DND-41 (cell line): ENCODE measurements around the gene ARHGEF4.

Source experiments
- ATAC-seq: fragments of 200-7000 bp; cut with Tn5 transposase; 3 replicates; pipeline ENCODE4 v1.9.1; 2021; ENCODE audit warnings: low read depth; ENCODE audit not compliant: insufficient read depth
- DNase-seq: peaks from one replicate; pipeline ENCODE4 v3.0.0-alpha.2; 2020
- H2AFZ ChIP-seq: 2 replicates; pipeline ENCODE4 v1.6.0; 2012; ENCODE audit warnings: low read depth, low read length
- H3K27ac ChIP-seq: 2 replicates; pipeline ENCODE4 v1.5.1; 2012; ENCODE audit warnings: low read length, inconsistent platforms
- H3K27me3 ChIP-seq: fragments of 200-600 bp; sonication (generic); 2 replicates; pipeline ENCODE4 v1.6.0; 2012; ENCODE audit warnings: low read length, mild to moderate bottlenecking, inconsistent platforms; ENCODE audit not compliant: insufficient read depth, poor library complexity
- H3K36me3 ChIP-seq: 2 replicates; pipeline ENCODE4 v1.5.1; 2012; ENCODE audit warnings: low read length, inconsistent platforms; ENCODE audit not compliant: insufficient read depth
- H3K4me1 ChIP-seq: 2 replicates; pipeline ENCODE4 v1.5.1; 2012; ENCODE audit warnings: mild to moderate bottlenecking, low read length; ENCODE audit not compliant: insufficient read depth
- H3K4me2 ChIP-seq: 2 replicates; pipeline ENCODE4 v1.6.0; 2012; ENCODE audit warnings: mild to moderate bottlenecking, moderate library complexity, low read length, inconsistent platforms; ENCODE audit not compliant: insufficient read depth
- H3K4me3 ChIP-seq, 2 experiments: fragments of 200-600 bp in 1 of 2; shearing (Covaris generic) in 1 of 2; 2 replicates each; pipeline ENCODE4 v1.5.1; 2012 to 2016; ENCODE audit warnings: inconsistent platforms in 2 of 2, low read length in 2 of 2, mild to moderate bottlenecking in 2 of 2, low read depth in 1 of 2, moderate library complexity in 1 of 2
- H3K79me2 ChIP-seq: 2 replicates; pipeline ENCODE4 v1.6.0; 2012; ENCODE audit warnings: low read length, inconsistent platforms; ENCODE audit not compliant: insufficient read depth
- H3K9ac ChIP-seq: 2 replicates; pipeline ENCODE4 v1.6.0; 2012; ENCODE audit warnings: low read depth, mild to moderate bottlenecking, inconsistent platforms, low read length, moderate library complexity
- H3K9me3 ChIP-seq: 2 replicates; pipeline ENCODE4 v1.5.1; 2012; ENCODE audit warnings: low read length, moderate library complexity, mild to moderate bottlenecking, inconsistent platforms; ENCODE audit not compliant: insufficient read depth, severe bottlenecking
- H4K20me1 ChIP-seq: 2 replicates; pipeline ENCODE4 v1.6.0; 2012; ENCODE audit warnings: low read length; ENCODE audit not compliant: insufficient read depth
- EZH2 ChIP-seq: IDR thresholded peaks from 3 replicates; pipeline ENCODE4 v1.6.1; 2012; ENCODE audit warnings: borderline replicate concordance, low read depth, mild to moderate bottlenecking, moderate library complexity, low read length, inconsistent platforms; ENCODE audit not compliant: severe bottlenecking
- TF ChIP-seq, protein P1 (sequence below): IDR thresholded peaks from 2 replicates; pipeline ENCODE4 v1.5.1; 2012; ENCODE audit warnings: borderline replicate concordance, low read length, moderate library complexity, mild to moderate bottlenecking; ENCODE audit not compliant: poor library complexity, severe bottlenecking; ENCODE audit errors: extremely low read depth

ARHGEF4 gene

GRCh38 chr2:130917006-130917688, 80.4 kb downstream of the ARHGEF4 start:
- no peak for DNase-seq

GRCh38 chr2:130918393-130918792, 81.7 kb downstream of the ARHGEF4 start:
- no peak overlapping the region for H2AFZ ChIP-seq
- H3K27me3 ChIP-seq: no peaks in the 10 kb centered on the region
- TF ChIP-seq, protein P1, sequence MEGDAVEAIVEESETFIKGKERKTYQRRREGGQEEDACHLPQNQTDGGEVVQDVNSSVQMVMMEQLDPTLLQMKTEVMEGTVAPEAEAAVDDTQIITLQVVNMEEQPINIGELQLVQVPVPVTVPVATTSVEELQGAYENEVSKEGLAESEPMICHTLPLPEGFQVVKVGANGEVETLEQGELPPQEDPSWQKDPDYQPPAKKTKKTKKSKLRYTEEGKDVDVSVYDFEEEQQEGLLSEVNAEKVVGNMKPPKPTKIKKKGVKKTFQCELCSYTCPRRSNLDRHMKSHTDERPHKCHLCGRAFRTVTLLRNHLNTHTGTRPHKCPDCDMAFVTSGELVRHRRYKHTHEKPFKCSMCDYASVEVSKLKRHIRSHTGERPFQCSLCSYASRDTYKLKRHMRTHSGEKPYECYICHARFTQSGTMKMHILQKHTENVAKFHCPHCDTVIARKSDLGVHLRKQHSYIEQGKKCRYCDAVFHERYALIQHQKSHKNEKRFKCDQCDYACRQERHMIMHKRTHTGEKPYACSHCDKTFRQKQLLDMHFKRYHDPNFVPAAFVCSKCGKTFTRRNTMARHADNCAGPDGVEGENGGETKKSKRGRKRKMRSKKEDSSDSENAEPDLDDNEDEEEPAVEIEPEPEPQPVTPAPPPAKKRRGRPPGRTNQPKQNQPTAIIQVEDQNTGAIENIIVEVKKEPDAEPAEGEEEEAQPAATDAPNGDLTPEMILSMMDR: no peak
- no peak for TF ChIP-seq EZH2
- H3K9ac ChIP-seq: no peak overlapping the region
- H3K9me3 ChIP-seq: no peaks in the 10 kb centered on the region
- ATAC-seq (no peak), DNase-seq (no peak)
- no peak overlapping the region for H3K27ac ChIP-seq
- H3K4me3 ChIP-seq: no peak overlapping the region
- H3K36me3 ChIP-seq: no peaks in the 10 kb centered on the region
- H3K79me2 ChIP-seq: no peaks in the 10 kb centered on the region
- no peaks in the 10 kb centered on the region for H4K20me1 ChIP-seq
- no peaks in the 10 kb centered on the region for H3K4me1 ChIP-seq
- no peak overlapping the region for H3K4me2 ChIP-seq

More at GRCh38 chr2:130917006-130917688, 80.4 kb downstream of the ARHGEF4 start:
- Histone ChIP-seq H3K9ac (no peak overlapping the region), H3K4me3 (no peak overlapping the region), H3K79me2 (no peaks in the 10 kb centered on the region), H3K9me3 (no peaks in the 10 kb centered on the region), H3K27me3 (no peaks in the 10 kb centered on the region), H2AFZ (no peak overlapping the region), H3K4me1 (no peaks in the 10 kb centered on the region), H3K27ac (no peak overlapping the region), H3K4me2 (no peak overlapping the region), H4K20me1 (no peaks in the 10 kb centered on the region), H3K36me3 (no peaks in the 10 kb centered on the region)
- TF ChIP-seq EZH2: no peak
- TF ChIP-seq, protein P1: no peak
- no peak for ATAC-seq

DNA sequence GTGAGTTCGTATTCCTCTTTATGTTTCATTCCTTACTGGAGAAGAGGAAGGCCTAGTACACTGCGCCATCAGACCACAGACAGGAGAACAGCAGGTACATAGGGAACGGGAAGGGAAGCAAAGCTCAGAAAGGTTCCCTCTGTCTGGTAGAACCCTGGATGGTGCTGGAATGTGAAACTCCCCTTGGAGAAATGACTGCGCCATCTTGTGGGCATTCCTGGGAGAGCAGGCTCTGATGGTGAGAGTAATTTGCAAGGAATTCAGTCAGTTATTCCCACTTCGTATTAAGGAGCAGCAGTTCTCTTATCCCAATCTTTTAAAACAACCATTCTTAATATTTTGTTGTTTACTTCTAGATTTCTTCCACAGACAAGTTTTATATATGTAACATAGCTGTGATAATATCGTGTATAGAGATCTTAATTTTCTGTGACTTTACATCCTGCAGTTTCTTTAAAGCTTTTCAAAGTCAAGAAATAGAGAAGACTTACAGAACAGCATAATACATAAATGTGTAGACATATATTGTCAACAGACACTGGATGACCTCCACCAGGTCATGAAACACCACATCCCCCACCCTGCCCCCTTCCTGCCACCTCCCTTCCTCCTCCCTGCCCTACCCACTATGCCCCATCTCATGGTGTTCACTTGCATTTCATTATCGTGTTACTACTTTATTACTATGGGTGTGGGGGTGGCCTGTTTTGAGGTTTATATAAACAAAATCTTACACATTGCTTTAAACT, 83.9 kb downstream of the ARHGEF4 start:
- TF ChIP-seq, protein P1: peak; percentile 92
- TF ChIP-seq EZH2: no peak
- Histone ChIP-seq H3K4me1 (no peaks in the 10 kb centered on the region), H3K36me3 (no peaks in the 10 kb centered on the region), H2AFZ (no peak overlapping the region), H3K9ac (no peak overlapping the region), H4K20me1 (no peaks in the 10 kb centered on the region), H3K27ac (no peak overlapping the region), H3K4me3 (no peak overlapping the region), H3K4me2 (no peak overlapping the region), H3K9me3 (no peaks in the 10 kb centered on the region), H3K79me2 (no peaks in the 10 kb centered on the region), H3K27me3 (no peaks in the 10 kb centered on the region)
- ATAC-seq (peak; percentile 66), DNase-seq (peak; percentile 55)
